ENCODE measurements around the gene NTMT1. TPM values are rescaled to one million over a fixed set of nuclear protein-coding genes. Genes with fewer than 3 reads are reported as not detected.
"Not testable (repeated sequence)": the region's sequence is repeated elsewhere in the genome, so short reads cannot be mapped to it uniquely, and the experiment has no call there.

NTMT1 gene
- total RNA-seq, 3 donors from 2014 or later: 22.0 to 32.0 (median 26.2) TPM

- no peak overlapping the region for H3K4me3 ChIP-seq
- no peaks in the 10 kb centered on the region for H3K36me3 ChIP-seq (ENCODE audit: low read depth)
- intact Hi-C loops (cut with DNase I, micrococcal nuclease): no loop called here
- DNase-seq (no peak), ATAC-seq (no peak)
- TF ChIP-seq CTCF (IDR thresholded peaks at IDR 0.05): no peak
- no peaks in the 10 kb centered on the region for H3K9me3 ChIP-seq
- H3K4me1 ChIP-seq (ENCODE audit: low read depth): no peaks in the 10 kb centered on the region
These were observed 7.2 kb downstream of the NTMT1 start for GRCh38 chr9:129633207-129633606.

GRCh38 chr9:129633848-129634247 is 7.9 kb downstream of the NTMT1 start:
- intact Hi-C loops (cut with DNase I, micrococcal nuclease): no loop called here
- H3K4me3 ChIP-seq: no peak overlapping the region
- no peaks in the 10 kb centered on the region for H3K9me3 ChIP-seq
- DNase-seq (no peak), ATAC-seq (no peak)
- no peaks in the 10 kb centered on the region for H3K36me3 ChIP-seq (ENCODE audit: low read depth)
- no peaks in the 10 kb centered on the region for H3K4me1 ChIP-seq (ENCODE audit: low read depth)
- no peak for TF ChIP-seq CTCF (IDR thresholded peaks at IDR 0.05)

- Histone ChIP-seq H3K9me3 (no peaks in the 10 kb centered on the region), H3K36me3 (ENCODE audit: low read depth) (no peaks in the 10 kb centered on the region), H3K4me3 (no peak overlapping the region), H3K4me1 (ENCODE audit: low read depth) (peaks cover 4% of the 10 kb centered on the region)
- ATAC-seq: no peak
- no peak for TF ChIP-seq CTCF (IDR thresholded peaks at IDR 0.05)
- intact Hi-C loops (cut with DNase I, micrococcal nuclease): no loop called here
- DNase-seq: no peak
These were observed 9.4 kb downstream of the NTMT1 start for GRCh38 chr9:129635099-129636065.

DNA sequence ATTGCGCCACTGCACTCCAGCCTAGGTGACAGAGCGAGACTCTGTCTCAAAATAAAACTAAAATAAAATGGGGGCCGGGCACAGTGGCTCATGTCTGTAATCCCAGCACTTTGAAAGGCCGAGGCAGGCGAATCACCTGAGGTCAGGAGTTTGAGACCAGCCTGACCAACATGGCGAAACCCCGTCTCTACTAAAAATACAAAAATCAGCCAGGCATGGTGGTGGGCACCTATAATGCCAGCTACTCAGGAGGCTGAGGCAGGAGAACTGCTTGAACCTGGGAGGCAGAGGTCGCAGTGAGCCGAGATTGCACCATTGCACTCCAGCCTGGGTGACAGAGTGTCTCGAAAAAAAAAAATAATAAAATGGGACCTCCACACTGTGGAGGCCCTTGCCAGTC is 10.4 kb downstream of the NTMT1 start:
- peaks cover 13% of the 10 kb centered on the region for H3K4me1 ChIP-seq (ENCODE audit: low read depth)
- ATAC-seq; DNase-seq; H3K4me3 ChIP-seq; H3K36me3 ChIP-seq (ENCODE audit: low read depth); intact Hi-C loops (cut with DNase I, micrococcal nuclease); H3K9me3 ChIP-seq: not testable (repeated sequence)

DNA sequence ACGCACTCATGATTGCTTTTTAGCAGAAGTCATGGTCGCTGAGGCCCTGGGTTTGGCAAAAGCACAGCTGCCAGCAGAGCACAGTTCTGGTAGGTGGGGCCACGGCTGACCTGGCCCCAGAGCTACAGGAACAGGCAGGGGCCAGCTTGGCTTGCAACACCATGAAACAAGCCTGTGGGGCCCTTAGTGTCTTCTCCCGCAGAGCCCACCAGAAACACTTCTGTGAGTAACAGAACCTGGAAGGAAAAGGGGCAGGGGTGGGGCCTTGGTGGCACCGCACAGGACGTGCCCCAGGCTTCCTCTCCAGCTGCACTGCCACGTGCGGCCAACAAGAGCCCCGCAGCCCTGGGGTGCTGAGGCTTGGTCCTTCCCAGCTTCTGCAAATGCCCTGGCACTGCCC is 11.1 kb downstream of the NTMT1 start:
- intact Hi-C loops (cut with DNase I, micrococcal nuclease): no loop called here
- Histone ChIP-seq H3K9me3 (no peaks in the 10 kb centered on the region), H3K36me3 (ENCODE audit: low read depth) (no peaks in the 10 kb centered on the region), H3K4me3 (no peak overlapping the region), H3K4me1 (ENCODE audit: low read depth) (peaks cover 13% of the 10 kb centered on the region)
- DNase-seq: no peak
- ATAC-seq: no peak
- TF ChIP-seq CTCF (IDR thresholded peaks at IDR 0.05): no peak

GRCh38 chr9:129637673-129638439 is 11.9 kb downstream of the NTMT1 start:
- Histone ChIP-seq H3K9me3 (no peaks in the 10 kb centered on the region), H3K36me3 (ENCODE audit: low read depth) (no peaks in the 10 kb centered on the region), H3K4me3 (no peak overlapping the region), H3K4me1 (ENCODE audit: low read depth) (peaks cover 13% of the 10 kb centered on the region)
- TF ChIP-seq CTCF (IDR thresholded peaks at IDR 0.05): no peak
- intact Hi-C loops (cut with DNase I, micrococcal nuclease): no loop called here
- DNase-seq: no peak
- ATAC-seq: no peak

All from mucosa of descending colon (tissue), 3 donors.